GM12873 (cell line): Measurements from ENCODE around the gene CAMKMT.

Experiments used
- CTCF ChIP-seq: IDR thresholded peaks from 2 replicates; pipeline ENCODE4 v1.5.1; 2012; ENCODE audit warnings: low read depth, mild to moderate bottlenecking, moderate library complexity, low read length, control low read depth; ENCODE audit not compliant: insufficient read depth; ENCODE audit errors: missing control alignments

Gene CAMKMT

GRCh38 chr2:44361330-44362206 lies at the start of gene CAMKMT, which contains the start of gene PREPL:
CAMKMT (plus strand) TSS chr2:44361947.
PREPL (minus strand) TSS chr2:44361494; CDS start chr2:44346342, 15,152 bp downstream.
- no peak for TF ChIP-seq CTCF

GRCh38 chr2:44314362-44314761 lies 47.4 kb upstream of the CAMKMT start:
- no peak for TF ChIP-seq CTCF

GRCh38 chr2:44315945-44316344 lies 45.8 kb upstream of the CAMKMT start:
- no peak for TF ChIP-seq CTCF

GRCh38 chr2:44320832-44321231 lies 40.9 kb upstream of the CAMKMT start:
- no peak for TF ChIP-seq CTCF

GRCh38 chr2:44321360-44321759 lies 40.4 kb upstream of the CAMKMT start:
- TF ChIP-seq CTCF: no peak

GRCh38 chr2:44324971-44325426 lies 36.7 kb upstream of the CAMKMT start:
- TF ChIP-seq CTCF: no peak

- no peak for TF ChIP-seq CTCF
Measured at GRCh38 chr2:44325897-44326296, 35.9 kb upstream of the CAMKMT start.
